Esophagus squamous epithelium (tissue), 4 donors: Measurements from ENCODE around the gene MIER2.

ENCODE experiments used
- CTCF ChIP-seq, 6 experiments: fragments of 450-650 bp in 4 of 6; fragments of 200-600 bp in 2 of 6; sonication (generic) in 2 of 6; IDR thresholded peaks; one replicate each; pipeline ENCODE4 v1.5.1; 2016 to 2019; ENCODE audit warnings: antibody characterized with exemption in 6 of 6, mild to moderate bottlenecking in 4 of 6, moderate library complexity in 4 of 6
- POLR2A ChIP-seq, 4 donors: fragments of 450-650 bp; IDR thresholded peaks; one replicate each; pipeline ENCODE4 v1.6.1; 2017; ENCODE audit warnings: antibody characterized with exemption in 4 of 4, mild to moderate bottlenecking in 4 of 4, moderate library complexity in 3 of 4

DNA sequence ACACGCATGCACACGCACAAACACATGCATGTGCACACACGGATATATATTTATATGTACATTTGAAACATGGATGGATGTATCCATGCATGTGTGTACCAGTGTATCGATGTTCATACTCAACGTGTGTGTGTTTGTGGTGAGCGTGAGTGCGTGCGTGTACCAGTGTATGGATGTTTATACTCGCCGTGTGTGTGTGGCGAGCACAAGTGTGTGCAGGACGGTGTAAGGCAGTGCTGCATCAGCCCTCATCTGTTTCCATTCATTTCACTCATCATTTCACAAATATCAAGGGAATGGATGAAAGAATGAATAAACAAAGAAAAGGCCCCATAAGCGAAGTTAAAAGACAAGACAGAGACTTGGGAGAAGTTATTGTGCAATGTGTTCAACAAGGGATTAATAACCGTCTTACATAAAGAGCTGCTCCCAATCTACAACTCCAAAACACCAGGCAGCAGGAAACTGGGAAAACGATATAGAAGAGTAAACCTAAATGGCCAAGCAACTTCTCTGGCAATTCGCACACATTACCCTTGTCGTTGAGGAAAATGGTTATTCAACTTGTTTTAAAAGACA lies 21.7 kb upstream of the MIER2 start:
- no peak for TF ChIP-seq CTCF (IDR thresholded peaks at IDR 0.05)
- no peak for TF ChIP-seq POLR2A (IDR thresholded peaks at IDR 0.05)
